ENCODE measurements around the gene PPP1R7. TPM values are rescaled to one million over a fixed set of nuclear protein-coding genes. Genes with fewer than 3 reads are reported as not detected.

PPP1R7 gene
- total and polyA plus RNA-seq, 2 of the 4 experiments (the other 2 are of a cell fraction), result 60.8 to 70.0 TPM

DNA sequence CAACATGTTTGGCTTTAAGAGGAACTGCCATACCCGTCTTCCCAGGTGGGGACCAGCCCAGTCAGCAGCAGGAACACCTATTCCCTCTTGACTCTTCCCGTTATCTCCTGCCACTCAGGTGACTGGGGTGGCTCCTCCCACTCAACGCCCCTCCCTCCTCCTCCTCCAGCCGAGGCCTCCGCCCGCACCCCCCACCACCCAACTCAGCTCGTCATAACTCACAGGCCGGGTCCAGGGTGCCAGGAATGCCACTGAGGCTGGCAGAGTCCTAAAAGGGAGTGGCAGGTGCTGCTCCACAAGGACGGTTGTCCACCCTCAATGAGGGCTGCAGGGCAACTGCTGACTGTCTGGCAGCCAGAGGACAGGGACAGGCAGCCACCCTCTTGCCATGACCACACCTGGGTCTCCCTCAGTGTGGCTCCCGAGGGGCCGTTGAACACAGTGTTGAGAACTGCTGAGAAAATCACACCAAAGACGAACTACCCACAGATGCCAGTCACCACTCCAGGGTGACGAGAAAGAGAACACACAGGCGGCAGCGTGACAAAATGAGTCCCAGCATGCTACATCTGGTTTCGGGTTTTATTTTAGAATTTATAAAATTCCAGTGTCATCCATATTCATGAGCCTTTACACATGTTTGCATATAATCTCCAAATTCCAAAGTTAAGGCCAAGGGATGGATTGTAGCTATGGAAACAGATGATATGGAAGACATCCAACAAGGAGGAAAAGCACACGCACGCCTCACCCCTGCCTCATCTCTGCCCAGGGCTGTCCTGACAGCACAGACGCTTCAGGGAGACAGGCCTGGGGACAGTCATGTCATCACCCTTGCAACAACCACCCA, 76.7 kb downstream of the PPP1R7 start:
- Histone ChIP-seq H3K56ac (ENCODE audit: extremely low read depth, insufficient read depth, low read length) (no peak overlapping the region), H2BK15ac (ENCODE audit: low read depth, low read length) (no peak overlapping the region), H2AK5ac (ENCODE audit: low read depth, low read length) (no peak overlapping the region), H3K4ac (ENCODE audit: low read depth, low read length) (no peak overlapping the region), H3K4me3 (ENCODE audit: insufficient read depth, low read depth, low read length) (no peak overlapping the region), H3K9ac (ENCODE audit: low read depth, low read length) (no peak overlapping the region), H4K8ac (ENCODE audit: low read depth in 2 of 2, low read length in 2 of 2) (no peak overlapping the region), H3K14ac (replicated peaks; ENCODE audit: low read depth, low read length) (no peak overlapping the region), H3K23ac (ENCODE audit: low read depth, low read length) (no peak overlapping the region), H3K27ac (ENCODE audit: insufficient read depth, low read length) (no peak overlapping the region), H3K79me1 (ENCODE audit: low read depth in 1 of 2, low read length in 2 of 2) (peaks cover 21 to 58% of the 10 kb centered on the region in 2 experiments), H4K91ac (ENCODE audit: insufficient read depth, low read depth, low read length) (no peak overlapping the region), H2AFZ (replicated peaks; ENCODE audit: low read length, poor library complexity) (no peak overlapping the region), H2BK5ac (ENCODE audit: low read depth, low read length, poor library complexity, severe bottlenecking) (no peak overlapping the region), H3K18ac (ENCODE audit: low read depth, low read length) (no peak overlapping the region), H2BK120ac (ENCODE audit: low read depth, low read length) (no peak overlapping the region), H2BK20ac (ENCODE audit: low read depth, low read length) (no peak overlapping the region), H3K27me3 (ENCODE audit: control insufficient read depth, insufficient read depth, low read length) (no peaks in the 10 kb centered on the region), H3K9me3 (ENCODE audit: control insufficient read depth, insufficient read depth, low read length) (no peaks in the 10 kb centered on the region), H2AK9ac (replicated peaks; ENCODE audit: low read depth, low read length, poor library complexity) (no peak overlapping the region), H3K4me1 (ENCODE audit: control insufficient read depth, insufficient read depth, low read length) (peaks cover 9% of the 10 kb centered on the region; the same call in 1 of the 2 replicates), H3K36me3 (ENCODE audit: control insufficient read depth, insufficient read depth, low read length) (peaks cover 60% of the 10 kb centered on the region), H4K20me1 (ENCODE audit: insufficient read depth, low read length) (peaks cover 85% of the 10 kb centered on the region), H3K4me2 (ENCODE audit: low read depth, low read length) (no peak overlapping the region), H3K9me1 (ENCODE audit: insufficient read depth, low read length) (peaks cover 3% of the 10 kb centered on the region; the same call in 1 of the 2 replicates), H4K5ac (ENCODE audit: low read depth, low read length) (no peak overlapping the region)
- dilution Hi-C loops (cut with HindIII; ENCODE audit: low sequenced_read_pairs, unreplicated experiment) (no loop called here), intact Hi-C loops (cut with micrococcal nuclease) (no loop called here), in situ Hi-C loops (cut with MboI; ENCODE audit: low sequenced_read_pairs) (no loop called here)
- TF ChIP-seq, protein P1, sequence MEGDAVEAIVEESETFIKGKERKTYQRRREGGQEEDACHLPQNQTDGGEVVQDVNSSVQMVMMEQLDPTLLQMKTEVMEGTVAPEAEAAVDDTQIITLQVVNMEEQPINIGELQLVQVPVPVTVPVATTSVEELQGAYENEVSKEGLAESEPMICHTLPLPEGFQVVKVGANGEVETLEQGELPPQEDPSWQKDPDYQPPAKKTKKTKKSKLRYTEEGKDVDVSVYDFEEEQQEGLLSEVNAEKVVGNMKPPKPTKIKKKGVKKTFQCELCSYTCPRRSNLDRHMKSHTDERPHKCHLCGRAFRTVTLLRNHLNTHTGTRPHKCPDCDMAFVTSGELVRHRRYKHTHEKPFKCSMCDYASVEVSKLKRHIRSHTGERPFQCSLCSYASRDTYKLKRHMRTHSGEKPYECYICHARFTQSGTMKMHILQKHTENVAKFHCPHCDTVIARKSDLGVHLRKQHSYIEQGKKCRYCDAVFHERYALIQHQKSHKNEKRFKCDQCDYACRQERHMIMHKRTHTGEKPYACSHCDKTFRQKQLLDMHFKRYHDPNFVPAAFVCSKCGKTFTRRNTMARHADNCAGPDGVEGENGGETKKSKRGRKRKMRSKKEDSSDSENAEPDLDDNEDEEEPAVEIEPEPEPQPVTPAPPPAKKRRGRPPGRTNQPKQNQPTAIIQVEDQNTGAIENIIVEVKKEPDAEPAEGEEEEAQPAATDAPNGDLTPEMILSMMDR (conservative IDR thresholded peaks at IDR 0.05; ENCODE audit: low read depth, low read length), result no peak
- TF ChIP-seq SMC3 (IDR thresholded peaks at IDR 0.05; ENCODE audit: low read depth, low read length), result no peak
- TF ChIP-seq MAZ (IDR thresholded peaks at IDR 0.05; ENCODE audit: borderline replicate concordance, low read depth, low read length), result no peak
- TF ChIP-seq RAD21 (IDR thresholded peaks at IDR 0.05; ENCODE audit: low read length), result no peak
- no peak for TF ChIP-seq BHLHE40 (IDR thresholded peaks at IDR 0.05; ENCODE audit: low read depth, low read length)
- no peak for TF ChIP-seq MAFK (IDR thresholded peaks at IDR 0.05; ENCODE audit: low read depth, low read length)
- no peak for TF ChIP-seq RCOR1 (IDR thresholded peaks at IDR 0.05; ENCODE audit: insufficient replicate concordance, low read length)
- TF ChIP-seq, protein P2, sequence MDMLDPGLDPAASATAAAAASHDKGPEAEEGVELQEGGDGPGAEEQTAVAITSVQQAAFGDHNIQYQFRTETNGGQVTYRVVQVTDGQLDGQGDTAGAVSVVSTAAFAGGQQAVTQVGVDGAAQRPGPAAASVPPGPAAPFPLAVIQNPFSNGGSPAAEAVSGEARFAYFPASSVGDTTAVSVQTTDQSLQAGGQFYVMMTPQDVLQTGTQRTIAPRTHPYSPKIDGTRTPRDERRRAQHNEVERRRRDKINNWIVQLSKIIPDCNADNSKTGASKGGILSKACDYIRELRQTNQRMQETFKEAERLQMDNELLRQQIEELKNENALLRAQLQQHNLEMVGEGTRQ (IDR thresholded peaks at IDR 0.05; ENCODE audit: low read depth, low read length), result no peak
- TF ChIP-seq CHD1 (IDR thresholded peaks at IDR 0.05; ENCODE audit: low read depth, low read length), result no peak
- no peak for TF ChIP-seq FOS (IDR thresholded peaks at IDR 0.05; ENCODE audit: low read depth, low read length)
- TF ChIP-seq RFX5 (IDR thresholded peaks at IDR 0.05; ENCODE audit: low read depth, low read length), result no peak
- TF ChIP-seq POLR2A (IDR thresholded peaks at IDR 0.05; ENCODE audit: low read depth, low read length), result no peak
- no peak for ATAC-seq (ENCODE audit: low read depth)
- BruUV-seq (replicated peaks), result no TSS peak
- CTCF ChIA-PET, result no interaction called here
- POLR2A ChIA-PET (ENCODE audit: unreplicated experiment), result no interaction called here
- DNase-seq, result peak; percentile 15
- 40% methylated on average over 1 of the region's 19 CpGs; no CpG with 5 or more reads in 1 of the 2 experiments for WGBS, 2 experiments (ENCODE audit: extremely low coverage in 2 of 2, insufficient read length in 1 of 2)

All from IMR-90 (cell line).